ENCODE data around the gene NUDCD3. TPM values are rescaled to one million over a fixed set of nuclear protein-coding genes. Genes with fewer than 3 reads are reported as not detected.

The NUDCD3 gene
- total and polyA plus RNA-seq, 4 donors, result 20.8 to 111 (median 62.0) TPM

Other genes with a start within 250 kb of the NUDCD3 start
- 1 to 10 TPM; 2.4 to 4.4 TPM for gene CAMK2B, start 165.1 kb downstream of the NUDCD3 start, total RNA-seq
- 10 to 100 TPM in 1 of 2 donors, not detected in 1; 12.8 TPM for gene CAMK2B, start 165.1 kb downstream of the NUDCD3 start, polyA plus RNA-seq
- gene NPC1L1, start 50.7 kb upstream of the NUDCD3 start, total RNA-seq, result 1 to 10 TPM in 1 of 2 donors, under 1 TPM in 1; 0.39 to 1.1 TPM
- 1 to 10 TPM in 1 of 2 donors, under 1 TPM in 1; 0.79 to 6.1 TPM for gene NPC1L1, start 50.7 kb upstream of the NUDCD3 start, polyA plus RNA-seq
- gene DDX56, start 83.2 kb upstream of the NUDCD3 start, total RNA-seq, result 10 to 100 TPM; 44.7 to 56.8 TPM
- 100 to 1,000 TPM in 1 of 2 donors, 10 to 100 TPM in 1; 23.3 to 153 TPM for gene DDX56, start 83.2 kb upstream of the NUDCD3 start, polyA plus RNA-seq
- gene TMED4, start 91.6 kb upstream of the NUDCD3 start, total RNA-seq, result 10 to 100 TPM; 62.2 to 66.8 TPM
- gene TMED4, start 91.6 kb upstream of the NUDCD3 start, polyA plus RNA-seq, result 10 to 100 TPM; 47.2 to 77.0 TPM
- 10 to 100 TPM; 84.7 to 95.3 TPM for gene OGDH, start 116.0 kb upstream of the NUDCD3 start, total RNA-seq
- gene OGDH, start 116.0 kb upstream of the NUDCD3 start, polyA plus RNA-seq, result 10 to 100 TPM; 27.0 to 28.4 TPM